Measurements from ENCODE around the gene ZFYVE27. TPM values are rescaled to one million over a fixed set of nuclear protein-coding genes. Genes with fewer than 3 reads are reported as not detected.

ZFYVE27 gene
- total and polyA plus RNA-seq, 10 of the 15 experiments (the other 5 are each of a cell fraction or from before 2014, with no cell fraction given): 1.1 to 28.9 (median 21.4) TPM

GRCh38 chr10:97754726-97755125 is 17.8 kb downstream of the ZFYVE27 start:
- Histone ChIP-seq H3K4me3 (no peak overlapping the region), H4K20me1 (ENCODE audit: control insufficient read depth, insufficient read depth) (no peaks in the 10 kb centered on the region; the same call in 1 of the 2 replicates), H3K27ac (ENCODE audit: control insufficient read depth, insufficient read depth) (no peak overlapping the region), H3K27me3 (replicated peaks in 1 of 2; ENCODE audit: control insufficient read depth in 2 of 2, insufficient read depth in 2 of 2, low read length in 1 of 2) (no peaks in the 10 kb centered on the region), H3K4me2 (ENCODE audit: control insufficient read depth, insufficient read depth) (no peak overlapping the region), H3K9me3 (replicated peaks; ENCODE audit: control insufficient read depth, insufficient read depth, low read length) (no peaks in the 10 kb centered on the region), H3K9ac (ENCODE audit: control insufficient read depth, insufficient read depth, low read length) (no peak overlapping the region), H3K36me3 (ENCODE audit: control insufficient read depth in 2 of 2, insufficient read depth in 2 of 2, low read length in 1 of 2) (peaks cover 35 to 42% of the 10 kb centered on the region in 2 experiments), H3K4me1 (ENCODE audit: control insufficient read depth, insufficient read depth, low read length) (no peaks in the 10 kb centered on the region), H3K79me2 (ENCODE audit: control insufficient read depth, insufficient read depth, low read length) (no peaks in the 10 kb centered on the region), H2AFZ (ENCODE audit: control insufficient read depth, low read depth, low read length) (no peak overlapping the region)
- ChIA-PET POLR2A (interaction anchor here (1.5 kb wide), 1 partner anchor 11 kb away, joined by 4 read pairs; no protein-coding TSS in a partner anchor), RAD21 (ENCODE audit: unreplicated experiment) (no interaction called here), CTCF (no interaction called here), SMC1A (ENCODE audit: uncharacterized antibody, unreplicated experiment) (no interaction called here)
- FAIRE-seq: no peak
- in situ Hi-C loops (cut with MboI) (no loop called here), intact Hi-C loops (cut with micrococcal nuclease; ENCODE audit: unreplicated experiment) (no loop called here)
- ATAC-seq: no peak
- TF ChIP-seq TARDBP (IDR thresholded peaks at IDR 0.05; ENCODE audit: borderline replicate concordance) (no peak), PKNOX1 (IDR thresholded peaks at IDR 0.05) (no peak), RELA (IDR thresholded peaks at IDR 0.05; ENCODE audit: borderline replicate concordance, partially characterized antibody) (no peak), SMAD1 (IDR thresholded peaks at IDR 0.05; ENCODE audit: low read depth, partially characterized antibody) (no peak), DPF2 (IDR thresholded peaks at IDR 0.05) (no peak), RELB (IDR thresholded peaks at IDR 0.05; ENCODE audit: low read depth) (no peak), NRF1 (conservative IDR thresholded peaks at IDR 0.05; ENCODE audit: low read depth, low read length) (no peak), NKRF (conservative IDR thresholded peaks at IDR 0.05) (no peak), MTA2 (IDR thresholded peaks at IDR 0.05; ENCODE audit: low read depth) (no peak), MYC (IDR thresholded peaks at IDR 0.05; ENCODE audit: insufficient read depth, insufficient read length, insufficient replicate concordance, low read length, severe bottlenecking) (no peak), ZZZ3 (IDR thresholded peaks at IDR 0.05; ENCODE audit: control insufficient read depth, insufficient read length, low read depth) (no peak), ATF2 (IDR thresholded peaks at IDR 0.05; ENCODE audit: low read length) (no peak), FOS (IDR thresholded peaks at IDR 0.05; ENCODE audit: borderline replicate concordance, extremely low read depth, insufficient read length) (no peak), PAX5 (IDR thresholded peaks at IDR 0.05; ENCODE audit: borderline replicate concordance, low read depth, low read length) (no peak), MTA3 (IDR thresholded peaks at IDR 0.05; ENCODE audit: borderline replicate concordance, low read length) (no peak), RUNX3 (IDR thresholded peaks at IDR 0.05; ENCODE audit: low read length) (no peak), CBFB (IDR thresholded peaks at IDR 0.05; ENCODE audit: low read depth) (no peak), SIN3A (IDR thresholded peaks at IDR 0.05; ENCODE audit: low read depth, low read length) (no peak), EZH2 (IDR thresholded peaks at IDR 0.05; ENCODE audit: borderline replicate concordance, control insufficient read depth, low read depth, low read length) (no peak)
- 69% methylated on average over 4 of the region's 4 CpGs for WGBS (ENCODE audit: insufficient coverage, insufficient replicate concordance, low lambda C conversion rate, missing lambda C conversion rate)
- no TSS peak for BruUV-seq (replicated peaks)
- DNase-seq (ENCODE audit: low read depth, low spot score): no peak
